Mesendoderm (in vitro differentiated cells): Measurements from ENCODE around the gene DHX8.
"Not testable (repeated sequence)": the region's sequence is repeated elsewhere in the genome, so short reads cannot be mapped to it uniquely, and the experiment has no call there.

ENCODE experiments used
- DNase-seq: peaks from one replicate; pipeline ENCODE4 v3.0.0; 2013
- H2AK5ac ChIP-seq: 2 replicates; pipeline ENCODE4 v1.6.1; 2013; ENCODE audit warnings: low read length, inconsistent platforms
- H2BK120ac ChIP-seq: 2 replicates; pipeline ENCODE4 v1.6.1; 2013; ENCODE audit warnings: low read depth, mild to moderate bottlenecking, low read length, moderate library complexity, mixed read lengths
- H2BK15ac ChIP-seq: replicated peaks from 2 replicates; pipeline ENCODE4 v1.6.1; 2013; ENCODE audit warnings: low read depth, mild to moderate bottlenecking, moderate library complexity
- H2BK5ac ChIP-seq: 2 replicates; pipeline ENCODE4 v1.6.1; 2013; ENCODE audit warnings: low read length, inconsistent platforms
- H3K18ac ChIP-seq: 2 replicates; pipeline ENCODE4 v1.6.1; 2013; ENCODE audit warnings: mild to moderate bottlenecking, low read length, mixed read lengths
- H3K23ac ChIP-seq: one replicate; pipeline ENCODE4 v1.6.1; 2013; ENCODE audit warnings: low read length
- H3K27ac ChIP-seq: 2 replicates; pipeline ENCODE4 v1.5.1; 2013; ENCODE audit warnings: low read depth, mild to moderate bottlenecking, inconsistent platforms, low read length, moderate library complexity
- H3K27me3 ChIP-seq: 2 replicates; pipeline ENCODE4 v1.6.1; 2013; ENCODE audit warnings: low read length, control low read depth, mild to moderate bottlenecking, inconsistent platforms; ENCODE audit not compliant: insufficient read depth, poor library complexity
- H3K36me3 ChIP-seq: 2 replicates; pipeline ENCODE4 v1.6.1; 2013; ENCODE audit warnings: low read length, inconsistent platforms; ENCODE audit not compliant: control insufficient read depth, insufficient read depth
- H3K4ac ChIP-seq: one replicate; pipeline ENCODE4 v1.6.1; 2013; ENCODE audit warnings: low read depth, mild to moderate bottlenecking, low read length, moderate library complexity
- H3K4me1 ChIP-seq: 2 replicates; pipeline ENCODE4 v1.6.1; 2013; ENCODE audit warnings: low read depth, low read length, inconsistent platforms; ENCODE audit not compliant: control insufficient read depth
- H3K4me2 ChIP-seq: 2 replicates; pipeline ENCODE4 v1.6.1; 2013; ENCODE audit warnings: low read length
- H3K4me3 ChIP-seq: 2 replicates; pipeline ENCODE4 v1.5.1; 2013; ENCODE audit warnings: mild to moderate bottlenecking, low read length
- H3K56ac ChIP-seq: one replicate; pipeline ENCODE4 v1.6.1; 2013; ENCODE audit warnings: low read length
- H3K79me1 ChIP-seq: 2 replicates; pipeline ENCODE4 v1.6.1; 2013; ENCODE audit warnings: low read length, inconsistent platforms
- H3K79me2 ChIP-seq: 2 replicates; pipeline ENCODE4 v1.6.1; 2013; ENCODE audit warnings: mild to moderate bottlenecking, low read length; ENCODE audit not compliant: control insufficient read depth, insufficient read depth
- H3K9ac ChIP-seq: 2 replicates; pipeline ENCODE4 v1.6.1; 2013; ENCODE audit warnings: low read length, inconsistent platforms
- H4K5ac ChIP-seq: one replicate; pipeline ENCODE4 v1.6.1; 2013; ENCODE audit warnings: low read length
- H4K8ac ChIP-seq: one replicate; pipeline ENCODE4 v1.6.1; 2013; ENCODE audit warnings: low read depth, mild to moderate bottlenecking, control low read depth, low read length, moderate library complexity
- WGBS: extraction: QIAGEN DNeasy Blood & Tissue Kit; methylation state at CpG from one replicate; pipeline ENCODE4 v1.1.7; 2013; ENCODE audit warnings: low lambda C conversion rate, missing lambda C conversion rate; ENCODE audit not compliant: insufficient coverage; ENCODE audit errors: extremely low coverage; 5-methylcytosine and 5-hydroxymethylcytosine counted together

The DHX8 gene

GRCh38 chr17:43479948-43480347, 3.8 kb upstream of the DHX8 start:
- no peak overlapping the region for H3K27ac ChIP-seq
- H3K27me3 ChIP-seq, result no peaks in the 10 kb centered on the region
- no peak overlapping the region for H3K18ac ChIP-seq
- no peak overlapping the region for H3K4me2 ChIP-seq
- H2BK120ac ChIP-seq, result no peak overlapping the region
- no peak overlapping the region for H4K5ac ChIP-seq
- H3K23ac ChIP-seq, result no peak overlapping the region
- no peak overlapping the region for H3K4me3 ChIP-seq
- no peak overlapping the region for H3K4ac ChIP-seq
- peaks cover 6% of the 10 kb centered on the region for H3K79me1 ChIP-seq
- no peak overlapping the region for H2AK5ac ChIP-seq
- H2BK15ac ChIP-seq, result no peak overlapping the region
- H4K8ac ChIP-seq, result no peak overlapping the region
- H3K36me3 ChIP-seq, result no peaks in the 10 kb centered on the region
- H2BK5ac ChIP-seq, result no peak overlapping the region
- no peak for DNase-seq
- no CpG with 5 or more reads among the region's 3 CpGs for WGBS
- H3K9ac ChIP-seq, result no peak overlapping the region
- H3K56ac ChIP-seq, result no peak overlapping the region
- H3K79me2 ChIP-seq, result peaks cover 9% of the 10 kb centered on the region
- H3K4me1 ChIP-seq, result peaks cover 4% of the 10 kb centered on the region

DNA sequence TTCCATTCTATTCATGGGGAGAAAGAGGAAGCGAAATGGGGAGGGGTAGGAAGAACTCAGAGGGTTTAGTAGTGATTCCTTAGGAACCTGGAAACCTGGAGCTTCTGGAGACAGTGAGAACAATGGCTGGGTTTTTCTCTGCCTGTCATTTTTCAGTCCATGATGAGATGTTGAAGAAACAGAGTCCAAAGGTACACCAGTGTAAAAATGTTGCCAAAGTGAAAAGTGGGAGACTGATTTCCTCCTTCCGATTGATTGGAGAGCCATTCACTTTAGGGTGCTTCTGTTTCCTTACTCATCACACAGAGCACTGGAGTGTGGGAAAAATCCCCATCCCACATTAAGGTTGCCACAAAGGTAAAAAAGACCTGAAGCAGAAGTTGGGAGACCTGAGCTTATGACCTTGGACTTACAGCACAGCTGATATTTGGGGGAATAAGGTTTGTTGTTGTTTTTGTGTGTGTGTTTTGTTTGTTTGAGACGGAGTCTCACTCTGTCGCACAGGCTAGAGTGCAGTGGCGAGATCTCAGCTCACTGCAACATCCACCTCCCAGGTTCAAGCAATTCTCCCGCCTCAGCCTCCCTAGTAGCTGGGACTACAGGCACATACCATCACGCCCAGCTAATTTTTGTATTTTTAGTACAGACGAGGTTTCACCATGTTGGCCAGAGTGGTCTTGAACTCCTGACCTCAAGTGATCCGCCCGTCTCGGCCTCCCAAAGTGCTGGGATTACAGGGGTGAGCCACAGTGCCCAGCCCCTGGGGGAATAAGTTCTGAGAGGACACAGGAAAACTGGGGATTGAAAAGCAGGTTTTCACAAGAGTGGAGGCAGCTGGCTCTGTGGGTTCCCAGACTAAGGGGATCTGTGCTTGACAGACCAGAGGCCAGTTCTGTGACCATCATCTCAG, 1.4 kb upstream of the DHX8 start:
- Histone ChIP-seq H2AK5ac (no peak overlapping the region), H3K56ac (peak overlapping the region; percentile 50), H4K5ac (peak overlapping the region; percentile 21), H3K36me3 (no peaks in the 10 kb centered on the region), H4K8ac (peak overlapping the region; percentile 99), H3K18ac (peak overlapping the region; percentile 23), H3K27ac (no peak overlapping the region), H2BK120ac (no peak overlapping the region), H3K79me2 (peaks cover 26% of the 10 kb centered on the region), H3K27me3 (no peaks in the 10 kb centered on the region), H2BK15ac (no peak overlapping the region), H3K79me1 (peaks cover 13% of the 10 kb centered on the region), H3K4me1 (peaks cover 9% of the 10 kb centered on the region), H3K4ac (no peak overlapping the region), H3K4me3 (no peak overlapping the region), H3K23ac (no peak overlapping the region), H2BK5ac (no peak overlapping the region), H3K4me2 (no peak overlapping the region), H3K9ac (no peak overlapping the region)
- DNase-seq, result no peak
- WGBS, result no CpG with 5 or more reads among the region's 11 CpGs

GRCh38 chr17:43490621-43491020, 6.8 kb downstream of the DHX8 start:
- H3K4ac ChIP-seq, result no peak overlapping the region
- no peaks in the 10 kb centered on the region for H3K4me1 ChIP-seq
- peaks cover 17% of the 10 kb centered on the region for H3K79me2 ChIP-seq
- no peak overlapping the region for H3K27ac ChIP-seq
- H3K4me2 ChIP-seq, result no peak overlapping the region
- H3K9ac ChIP-seq, result no peak overlapping the region
- H3K4me3 ChIP-seq, result no peak overlapping the region
- no peak overlapping the region for H4K5ac ChIP-seq
- H2BK5ac ChIP-seq, result no peak overlapping the region
- no peaks in the 10 kb centered on the region for H3K27me3 ChIP-seq
- H4K8ac ChIP-seq, result no peak overlapping the region
- H3K36me3 ChIP-seq, result peaks cover 12% of the 10 kb centered on the region
- no peak overlapping the region for H2BK120ac ChIP-seq
- H3K18ac ChIP-seq, result no peak overlapping the region
- DNase-seq, result no peak
- no peak overlapping the region for H2BK15ac ChIP-seq
- no peak overlapping the region for H3K56ac ChIP-seq
- peaks cover 5% of the 10 kb centered on the region for H3K79me1 ChIP-seq
- H2AK5ac ChIP-seq, result no peak overlapping the region
- WGBS, result no CpG with 5 or more reads among the region's 5 CpGs
- H3K23ac ChIP-seq, result no peak overlapping the region

- not testable (repeated sequence) for H3K23ac ChIP-seq, H3K79me2 ChIP-seq, H3K79me1 ChIP-seq, H2BK120ac ChIP-seq, H3K56ac ChIP-seq, H3K4me2 ChIP-seq, H4K8ac ChIP-seq, H3K4me1 ChIP-seq, H3K4me3 ChIP-seq, H3K9ac ChIP-seq, H3K27ac ChIP-seq, H3K18ac ChIP-seq, DNase-seq, H2AK5ac ChIP-seq, H3K4ac ChIP-seq, H3K27me3 ChIP-seq, H2BK5ac ChIP-seq, H4K5ac ChIP-seq, H2BK15ac ChIP-seq
- H3K36me3 ChIP-seq, result peaks cover 14% of the 10 kb centered on the region
- no CpG with 5 or more reads among the region's 7 CpGs for WGBS
Observed at GRCh38 chr17:43509440-43509839, 25.7 kb downstream of the DHX8 start.

- not testable (repeated sequence) for H3K56ac ChIP-seq, H4K5ac ChIP-seq, H2AK5ac ChIP-seq, H3K27me3 ChIP-seq, H3K9ac ChIP-seq, DNase-seq, H3K27ac ChIP-seq, H3K79me2 ChIP-seq, H3K4ac ChIP-seq, H3K18ac ChIP-seq, H4K8ac ChIP-seq, H3K4me2 ChIP-seq, H3K79me1 ChIP-seq, H3K23ac ChIP-seq, H2BK15ac ChIP-seq, H3K4me1 ChIP-seq, H2BK5ac ChIP-seq, H3K4me3 ChIP-seq, H2BK120ac ChIP-seq
- no CpG with 5 or more reads among the region's 3 CpGs for WGBS
- peaks cover 12% of the 10 kb centered on the region for H3K36me3 ChIP-seq
Observed at GRCh38 chr17:43511199-43511598, 27.4 kb downstream of the DHX8 start.
